Mesothelial cell of epicardium (in vitro differentiated cells): ENCODE results near the gene P3H4. TPM values are rescaled to one million over a fixed set of nuclear protein-coding genes. Genes with fewer than 3 reads are reported as not detected.
"Not testable (repeated sequence)": the region's sequence is repeated elsewhere in the genome, so short reads cannot be mapped to it uniquely, and the experiment has no call there.

Source experiments
- DNase-seq, 2 experiments: peaks; one replicate each; pipeline ENCODE4 v3.0.0; 2021; ENCODE audit warnings: low spot score in 2 of 2; ENCODE audit not compliant: unreplicated experiment in 2 of 2
- H3K27ac Mint-ChIP-seq: 2 replicates; pipeline ENCODE4 v1.8.0; 2021; ENCODE audit warnings: mixed read lengths
- H3K27me3 Mint-ChIP-seq: 2 replicates; pipeline ENCODE4 v1.8.0; 2021; ENCODE audit warnings: low read depth, mixed read lengths
- H3K36me3 Mint-ChIP-seq: 2 replicates; pipeline ENCODE4 v1.8.0; 2021; ENCODE audit warnings: mixed read lengths
- H3K4me1 Mint-ChIP-seq: 2 replicates; pipeline ENCODE4 v1.8.0; 2021; ENCODE audit warnings: mixed read lengths
- H3K4me3 Mint-ChIP-seq: 2 replicates; pipeline ENCODE4 v1.8.0; 2021; ENCODE audit warnings: mild to moderate bottlenecking, moderate library complexity, mixed read lengths
- H3K9me3 Mint-ChIP-seq: 2 replicates; pipeline ENCODE4 v1.8.0; 2021; ENCODE audit warnings: mixed read lengths
- CTCF ChIP-seq: fragments of 200-600 bp; sonication (generic); IDR thresholded peaks from one replicate; pipeline ENCODE4 v1.5.0; 2021; ENCODE audit warnings: antibody characterized with exemption; ENCODE audit not compliant: unreplicated experiment
- total RNA-seq: library from RNA; stranded (reverse); gene quantifications from 3 replicates; pipeline ENCODE4 v1.2.1, GENCODE V29; 2021

Gene P3H4
- total RNA-seq, 1 donor from 2014 or later, result 61.0 TPM

- H3K36me3 Mint-ChIP-seq, result peaks cover 9% of the 10 kb centered on the region
- TF ChIP-seq CTCF, result no peak
- H3K4me3 Mint-ChIP-seq, result peak overlapping the region; percentile 82
- H3K27ac Mint-ChIP-seq, result no peak overlapping the region
- H3K9me3 Mint-ChIP-seq, result no peaks in the 10 kb centered on the region
- peaks cover 2% of the 10 kb centered on the region for H3K27me3 Mint-ChIP-seq
- DNase-seq, result no peak
- peaks cover 9% of the 10 kb centered on the region for H3K4me1 Mint-ChIP-seq
Observed at GRCh38 chr17:41835214-41835799, 23.6 kb upstream of the P3H4 start.

- not testable (repeated sequence) for DNase-seq, H3K4me1 Mint-ChIP-seq, H3K27me3 Mint-ChIP-seq, H3K4me3 Mint-ChIP-seq, H3K27ac Mint-ChIP-seq, H3K9me3 Mint-ChIP-seq
- peaks cover 27% of the 10 kb centered on the region for H3K36me3 Mint-ChIP-seq
Observed at GRCh38 chr17:41829961-41830360, 18.2 kb upstream of the P3H4 start.

- no peaks in the 10 kb centered on the region for H3K9me3 Mint-ChIP-seq
- peaks cover 21% of the 10 kb centered on the region for H3K36me3 Mint-ChIP-seq
- no peak overlapping the region for H3K27ac Mint-ChIP-seq
- no peak for DNase-seq
- H3K27me3 Mint-ChIP-seq, result no peaks in the 10 kb centered on the region
- no peaks in the 10 kb centered on the region for H3K4me1 Mint-ChIP-seq
- H3K4me3 Mint-ChIP-seq, result no peak overlapping the region
- TF ChIP-seq CTCF, result no peak
Observed at GRCh38 chr17:41825175-41825845, 13.6 kb upstream of the P3H4 start.

- H3K4me3 Mint-ChIP-seq, result no peak overlapping the region
- H3K27me3 Mint-ChIP-seq, result no peaks in the 10 kb centered on the region
- DNase-seq, result no peak
- H3K27ac Mint-ChIP-seq, result no peak overlapping the region
- no peaks in the 10 kb centered on the region for H3K4me1 Mint-ChIP-seq
- TF ChIP-seq CTCF, result no peak
- H3K9me3 Mint-ChIP-seq, result no peaks in the 10 kb centered on the region
- peaks cover 15% of the 10 kb centered on the region for H3K36me3 Mint-ChIP-seq
Observed at GRCh38 chr17:41824086-41824485, 12.3 kb upstream of the P3H4 start.

- H3K4me1 Mint-ChIP-seq, result no peaks in the 10 kb centered on the region
- no peaks in the 10 kb centered on the region for H3K27me3 Mint-ChIP-seq
- H3K36me3 Mint-ChIP-seq, result peaks cover 12% of the 10 kb centered on the region
- no peak for TF ChIP-seq CTCF
- no peak overlapping the region for H3K27ac Mint-ChIP-seq
- no peak for DNase-seq
- no peaks in the 10 kb centered on the region for H3K9me3 Mint-ChIP-seq
- no peak overlapping the region for H3K4me3 Mint-ChIP-seq
Observed at GRCh38 chr17:41823580-41823979, 11.8 kb upstream of the P3H4 start.

GRCh38 chr17:41823141-41823524 is 11.4 kb upstream of the P3H4 start:
- no peak overlapping the region for H3K4me3 Mint-ChIP-seq
- no peaks in the 10 kb centered on the region for H3K4me1 Mint-ChIP-seq
- no peak for TF ChIP-seq CTCF
- H3K27me3 Mint-ChIP-seq, result no peaks in the 10 kb centered on the region
- H3K36me3 Mint-ChIP-seq, result peaks cover 14% of the 10 kb centered on the region
- no peak for DNase-seq
- H3K27ac Mint-ChIP-seq, result no peak overlapping the region
- no peaks in the 10 kb centered on the region for H3K9me3 Mint-ChIP-seq
